Measurements from ENCODE around the gene KRTAP5-5. TPM values are rescaled to one million over a fixed set of nuclear protein-coding genes. Genes with fewer than 3 reads are reported as not detected.

The KRTAP5-5 gene
- total and polyA plus RNA-seq, 2 of the 13 experiments (the other 11 are each of a cell fraction or from before 2014, with no cell fraction given) = not detected

DNA sequence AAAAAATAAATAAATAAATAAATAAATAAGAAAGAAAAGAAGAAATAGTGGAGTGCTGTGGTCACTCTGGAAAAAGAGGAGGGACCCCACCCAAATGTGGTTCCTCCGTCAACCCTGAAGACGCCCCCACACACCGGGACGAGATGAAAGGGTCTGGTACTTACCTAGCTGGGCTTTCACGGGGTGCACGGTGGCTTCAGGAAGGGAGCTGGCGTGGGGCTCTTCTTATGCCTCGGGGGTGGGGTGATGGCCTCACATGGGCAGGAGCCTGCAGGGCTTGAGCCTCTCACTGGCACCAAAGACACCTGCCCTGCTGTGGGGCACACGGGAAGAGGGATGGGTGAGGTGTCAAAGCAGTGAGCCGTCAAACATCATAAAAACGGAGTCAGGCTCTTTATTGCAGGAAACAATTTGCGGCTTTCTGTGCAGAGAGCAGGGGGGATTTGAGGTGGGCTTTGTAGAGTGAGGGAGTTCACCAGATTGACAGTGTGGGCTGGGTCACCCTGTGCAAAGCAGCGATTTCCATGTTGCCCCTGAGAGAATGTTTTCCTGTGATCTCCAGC lies 39.4 kb downstream of the KRTAP5-5 start:
- Histone ChIP-seq H3K4me3 (replicated peaks in 1 of 3; ENCODE audit: insufficient read depth in 1 of 3, low read depth in 2 of 3, low read length in 3 of 3) (no peak overlapping the region), H3K36me3 (replicated peaks in 1 of 2; ENCODE audit: control insufficient read depth in 1 of 2, insufficient read depth in 2 of 2, low read length in 2 of 2) (no peaks in the 10 kb centered on the region), H3K27me3 (ENCODE audit: control insufficient read depth in 1 of 2, insufficient read depth in 2 of 2, low read length in 2 of 2) (no peaks in the 10 kb centered on the region), H3K79me2 (ENCODE audit: insufficient read depth, low read length) (no peaks in the 10 kb centered on the region), H2AFZ (ENCODE audit: low read length) (no peak overlapping the region), H3K9ac (ENCODE audit: insufficient read depth, low read depth, low read length) (no peak overlapping the region), H3K9me3 (ENCODE audit: low read length) (no peaks in the 10 kb centered on the region), H3K4me2 (ENCODE audit: low read depth, low read length) (no peak overlapping the region), H3K27ac (ENCODE audit: extremely low read length, insufficient read depth, low read length) (no peak overlapping the region), H3K4me1 (ENCODE audit: insufficient read depth, low read length) (peaks cover 54% of the 10 kb centered on the region), H4K20me1 (ENCODE audit: insufficient read depth, low read length) (no peaks in the 10 kb centered on the region)
- no peak for ATAC-seq
- intact Hi-C loops (cut with micrococcal nuclease; ENCODE audit: unreplicated experiment) (no loop called here), in situ Hi-C loops (cut with HindIII; ENCODE audit: extremely low pct_ligation_motif_present, low pct_unique_long_range_greater_than_20kb) (no loop called here)
- FAIRE-seq = no peak
- ChIA-PET POLR2A (no interaction called here), CTCF (ENCODE audit: low intra/inter-chr PET ratio, low total read pairs) (no interaction called here)
- 90% methylated on average over 13 of the region's 13 CpGs for WGBS (ENCODE audit: low lambda C conversion rate)
- no TSS peak for BruUV-seq (replicated peaks)
- DNase-seq (ENCODE audit: low spot score) = no peak
- TF ChIP-seq, protein P1, sequence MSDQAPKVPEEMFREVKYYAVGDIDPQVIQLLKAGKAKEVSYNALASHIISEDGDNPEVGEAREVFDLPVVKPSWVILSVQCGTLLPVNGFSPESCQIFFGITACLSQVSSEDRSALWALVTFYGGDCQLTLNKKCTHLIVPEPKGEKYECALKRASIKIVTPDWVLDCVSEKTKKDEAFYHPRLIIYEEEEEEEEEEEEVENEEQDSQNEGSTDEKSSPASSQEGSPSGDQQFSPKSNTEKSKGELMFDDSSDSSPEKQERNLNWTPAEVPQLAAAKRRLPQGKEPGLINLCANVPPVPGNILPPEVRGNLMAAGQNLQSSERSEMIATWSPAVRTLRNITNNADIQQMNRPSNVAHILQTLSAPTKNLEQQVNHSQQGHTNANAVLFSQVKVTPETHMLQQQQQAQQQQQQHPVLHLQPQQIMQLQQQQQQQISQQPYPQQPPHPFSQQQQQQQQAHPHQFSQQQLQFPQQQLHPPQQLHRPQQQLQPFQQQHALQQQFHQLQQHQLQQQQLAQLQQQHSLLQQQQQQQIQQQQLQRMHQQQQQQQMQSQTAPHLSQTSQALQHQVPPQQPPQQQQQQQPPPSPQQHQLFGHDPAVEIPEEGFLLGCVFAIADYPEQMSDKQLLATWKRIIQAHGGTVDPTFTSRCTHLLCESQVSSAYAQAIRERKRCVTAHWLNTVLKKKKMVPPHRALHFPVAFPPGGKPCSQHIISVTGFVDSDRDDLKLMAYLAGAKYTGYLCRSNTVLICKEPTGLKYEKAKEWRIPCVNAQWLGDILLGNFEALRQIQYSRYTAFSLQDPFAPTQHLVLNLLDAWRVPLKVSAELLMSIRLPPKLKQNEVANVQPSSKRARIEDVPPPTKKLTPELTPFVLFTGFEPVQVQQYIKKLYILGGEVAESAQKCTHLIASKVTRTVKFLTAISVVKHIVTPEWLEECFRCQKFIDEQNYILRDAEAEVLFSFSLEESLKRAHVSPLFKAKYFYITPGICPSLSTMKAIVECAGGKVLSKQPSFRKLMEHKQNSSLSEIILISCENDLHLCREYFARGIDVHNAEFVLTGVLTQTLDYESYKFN (CRISPR knock-in tag; conservative IDR thresholded peaks at IDR 0.05) = no peak
- TF ChIP-seq ZNF431 (CRISPR knock-in tag; IDR thresholded peaks at IDR 0.05; ENCODE audit: borderline replicate concordance, low read depth) = no peak
- TF ChIP-seq MBD4 (IDR thresholded peaks at IDR 0.05; ENCODE audit: borderline replicate concordance, low read length) = no peak
- no peak for TF ChIP-seq ZNF775 (CRISPR knock-in tag; IDR thresholded peaks at IDR 0.05; ENCODE audit: borderline replicate concordance)
- TF ChIP-seq, protein P2, sequence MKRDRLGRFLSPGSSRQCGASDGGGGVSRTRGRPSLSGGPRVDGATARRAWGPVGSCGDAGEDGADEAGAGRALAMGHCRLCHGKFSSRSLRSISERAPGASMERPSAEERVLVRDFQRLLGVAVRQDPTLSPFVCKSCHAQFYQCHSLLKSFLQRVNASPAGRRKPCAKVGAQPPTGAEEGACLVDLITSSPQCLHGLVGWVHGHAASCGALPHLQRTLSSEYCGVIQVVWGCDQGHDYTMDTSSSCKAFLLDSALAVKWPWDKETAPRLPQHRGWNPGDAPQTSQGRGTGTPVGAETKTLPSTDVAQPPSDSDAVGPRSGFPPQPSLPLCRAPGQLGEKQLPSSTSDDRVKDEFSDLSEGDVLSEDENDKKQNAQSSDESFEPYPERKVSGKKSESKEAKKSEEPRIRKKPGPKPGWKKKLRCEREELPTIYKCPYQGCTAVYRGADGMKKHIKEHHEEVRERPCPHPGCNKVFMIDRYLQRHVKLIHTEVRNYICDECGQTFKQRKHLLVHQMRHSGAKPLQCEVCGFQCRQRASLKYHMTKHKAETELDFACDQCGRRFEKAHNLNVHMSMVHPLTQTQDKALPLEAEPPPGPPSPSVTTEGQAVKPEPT (CRISPR knock-in tag; IDR thresholded peaks at IDR 0.05; ENCODE audit: low read depth) = no peak
- TF ChIP-seq FOXC1 (CRISPR knock-in tag; IDR thresholded peaks at IDR 0.05; ENCODE audit: borderline replicate concordance) = no peak
- TF ChIP-seq, protein P3, sequence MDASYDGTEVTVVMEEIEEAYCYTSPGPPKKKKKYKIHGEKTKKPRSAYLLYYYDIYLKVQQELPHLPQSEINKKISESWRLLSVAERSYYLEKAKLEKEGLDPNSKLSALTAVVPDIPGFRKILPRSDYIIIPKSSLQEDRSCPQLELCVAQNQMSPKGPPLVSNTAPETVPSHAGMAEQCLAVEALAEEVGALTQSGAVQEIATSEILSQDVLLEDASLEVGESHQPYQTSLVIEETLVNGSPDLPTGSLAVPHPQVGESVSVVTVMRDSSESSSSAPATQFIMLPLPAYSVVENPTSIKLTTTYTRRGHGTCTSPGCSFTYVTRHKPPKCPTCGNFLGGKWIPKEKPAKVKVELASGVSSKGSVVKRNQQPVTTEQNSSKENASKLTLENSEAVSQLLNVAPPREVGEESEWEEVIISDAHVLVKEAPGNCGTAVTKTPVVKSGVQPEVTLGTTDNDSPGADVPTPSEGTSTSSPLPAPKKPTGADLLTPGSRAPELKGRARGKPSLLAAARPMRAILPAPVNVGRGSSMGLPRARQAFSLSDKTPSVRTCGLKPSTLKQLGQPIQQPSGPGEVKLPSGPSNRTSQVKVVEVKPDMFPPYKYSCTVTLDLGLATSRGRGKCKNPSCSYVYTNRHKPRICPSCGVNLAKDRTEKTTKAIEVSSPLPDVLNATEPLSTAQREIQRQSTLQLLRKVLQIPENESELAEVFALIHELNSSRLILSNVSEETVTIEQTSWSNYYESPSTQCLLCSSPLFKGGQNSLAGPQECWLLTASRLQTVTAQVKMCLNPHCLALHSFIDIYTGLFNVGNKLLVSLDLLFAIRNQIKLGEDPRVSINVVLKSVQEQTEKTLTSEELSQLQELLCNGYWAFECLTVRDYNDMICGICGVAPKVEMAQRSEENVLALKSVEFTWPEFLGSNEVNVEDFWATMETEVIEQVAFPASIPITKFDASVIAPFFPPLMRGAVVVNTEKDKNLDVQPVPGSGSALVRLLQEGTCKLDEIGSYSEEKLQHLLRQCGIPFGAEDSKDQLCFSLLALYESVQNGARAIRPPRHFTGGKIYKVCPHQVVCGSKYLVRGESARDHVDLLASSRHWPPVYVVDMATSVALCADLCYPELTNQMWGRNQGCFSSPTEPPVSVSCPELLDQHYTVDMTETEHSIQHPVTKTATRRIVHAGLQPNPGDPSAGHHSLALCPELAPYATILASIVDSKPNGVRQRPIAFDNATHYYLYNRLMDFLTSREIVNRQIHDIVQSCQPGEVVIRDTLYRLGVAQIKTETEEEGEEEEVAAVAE (CRISPR knock-in tag; IDR thresholded peaks at IDR 0.05; ENCODE audit: borderline replicate concordance) = no peak
- no peak for TF ChIP-seq ZNF629 (CRISPR knock-in tag; conservative IDR thresholded peaks at IDR 0.05)
- no peak for TF ChIP-seq ZNF850 (CRISPR knock-in tag; conservative IDR thresholded peaks at IDR 0.05)
- TF ChIP-seq ETS1 (CRISPR knock-in tag; IDR thresholded peaks at IDR 0.05) = no peak
- TF ChIP-seq YEATS2 (CRISPR knock-in tag; IDR thresholded peaks at IDR 0.05; ENCODE audit: borderline replicate concordance) = no peak
- no peak for TF ChIP-seq NRL (CRISPR knock-in tag; IDR thresholded peaks at IDR 0.05; ENCODE audit: borderline replicate concordance)
- TF ChIP-seq SCMH1 (CRISPR knock-in tag; IDR thresholded peaks at IDR 0.05; ENCODE audit: borderline replicate concordance) = no peak
